Inflammatory macrophage treated with lipopolysaccharide for 1 hour (primary cell): Measurements from ENCODE around the gene EIF1AX.
"Not testable (repeated sequence)": the region's sequence is repeated elsewhere in the genome, so short reads cannot be mapped to it uniquely, and the experiment has no call there.

ENCODE experiments used
- DNase-seq, 2 donors: peaks; one replicate each; pipeline ENCODE4 v3.0.0-alpha.2; 2020 to 2022

EIF1AX gene

GRCh38 chrX:20141281-20142220 is at the start of gene EIF1AX:
Gene EIF1AX, minus strand, starts transcription at chrX:20141838. Its CDS starts 198 bp downstream, at chrX:20141640.
- DNase-seq, result peak; percentile 94

- no peak for DNase-seq
These were observed 47.5 kb upstream of the EIF1AX start for GRCh38 chrX:20189171-20189570.

- no peak for DNase-seq
These were observed 40.1 kb upstream of the EIF1AX start for GRCh38 chrX:20181598-20182329.

- DNase-seq, result no peak
These were observed 35.5 kb upstream of the EIF1AX start for GRCh38 chrX:20177093-20177492.

GRCh38 chrX:20173856-20174255 is 32.2 kb upstream of the EIF1AX start:
- no peak for DNase-seq

- DNase-seq, result no peak
These were observed 31.7 kb upstream of the EIF1AX start for GRCh38 chrX:20173313-20173712.

- DNase-seq, result no peak
These were observed 30.2 kb upstream of the EIF1AX start for GRCh38 chrX:20171887-20172286.

GRCh38 chrX:20162516-20162915 is 20.9 kb upstream of the EIF1AX start:
- not testable (repeated sequence) for DNase-seq

- DNase-seq, result no peak
These were observed 18.3 kb upstream of the EIF1AX start for GRCh38 chrX:20159797-20160385.

GRCh38 chrX:20151689-20152088 is 10.1 kb upstream of the EIF1AX start:
- DNase-seq, result no peak

- DNase-seq, result no peak
These were observed 7.7 kb upstream of the EIF1AX start for GRCh38 chrX:20149326-20149725.

GRCh38 chrX:20147561-20147960 is 5.9 kb upstream of the EIF1AX start:
- peak; percentile 42 to 53 for DNase-seq

GRCh38 chrX:20144491-20144890 is 2.9 kb upstream of the EIF1AX start:
- DNase-seq, result peak in 1 of 2 donors; percentile 8

- peak in 1 of 2 donors; percentile 9 for DNase-seq
These were observed 1.9 kb upstream of the EIF1AX start for GRCh38 chrX:20143561-20143960.

- DNase-seq, result no peak
These were observed 1.5 kb upstream of the EIF1AX start for GRCh38 chrX:20143111-20143510.

GRCh38 chrX:20140420-20140819 is 1.2 kb downstream of the EIF1AX start:
- DNase-seq, result peak in 1 of 2 donors; percentile 7

GRCh38 chrX:20139966-20140365 is 1.7 kb downstream of the EIF1AX start:
- peak in 1 of 2 donors; percentile 10 for DNase-seq

- no peak for DNase-seq
These were observed 5.7 kb downstream of the EIF1AX start for GRCh38 chrX:20135944-20136343.

- DNase-seq, result peak; percentile 59 to 66
These were observed 9.0 kb downstream of the EIF1AX start for GRCh38 chrX:20132666-20133065.

GRCh38 chrX:20130357-20130756 is 11.3 kb downstream of the EIF1AX start:
- DNase-seq, result no peak

- DNase-seq, result no peak
These were observed 12.1 kb downstream of the EIF1AX start for GRCh38 chrX:20129547-20129946.

GRCh38 chrX:20128670-20129069 is 13.0 kb downstream of the EIF1AX start:
- no peak for DNase-seq

GRCh38 chrX:20127440-20127839 is 14.2 kb downstream of the EIF1AX start:
- not testable (repeated sequence) for DNase-seq
